Measurements from ENCODE around the gene ZXDA. TPM values are rescaled to one million over a fixed set of nuclear protein-coding genes. Genes with fewer than 3 reads are reported as not detected.

Gene ZXDA
- polyA plus RNA-seq, 2 donors, result 0.20 to 0.51 TPM

GRCh38 chrX:57899906-57900305, 10.4 kb downstream of the ZXDA start:
- Histone ChIP-seq H3K4me1 (ENCODE audit: control insufficient read depth in 2 of 2, insufficient read depth in 2 of 2, low read length in 1 of 2) (peaks cover 0 to 2% of the 10 kb centered on the region in 2 donors), H3K27ac (ENCODE audit: low read depth in 2 of 2, low read length in 1 of 2) (no peak overlapping the region), H3K9me3 (ENCODE audit: control insufficient read depth in 2 of 2, insufficient read depth in 1 of 2, low read depth in 1 of 2, low read length in 1 of 2) (no peaks in the 10 kb centered on the region), H3K36me3 (ENCODE audit: control insufficient read depth in 2 of 2, insufficient read depth in 2 of 2, low read length in 1 of 2) (no peaks in the 10 kb centered on the region), H3K4me3 (ENCODE audit: low read depth in 1 of 2, low read length in 2 of 2) (no peak overlapping the region), H3K27me3 (ENCODE audit: control insufficient read depth in 1 of 2, insufficient read depth in 2 of 2, low read length in 2 of 2) (peaks cover 0 to 2% of the 10 kb centered on the region in 2 donors)

GRCh38 chrX:57899064-57899463, 11.2 kb downstream of the ZXDA start:
- WGBS, 2 donors, result 51 to 74% methylated on average over 1 of the region's 1 CpG
- Histone ChIP-seq H3K27ac (ENCODE audit: low read depth in 2 of 2, low read length in 1 of 2) (no peak overlapping the region), H3K4me1 (ENCODE audit: control insufficient read depth in 2 of 2, insufficient read depth in 2 of 2, low read length in 1 of 2) (no peaks in the 10 kb centered on the region), H3K9me3 (ENCODE audit: control insufficient read depth in 2 of 2, insufficient read depth in 1 of 2, low read depth in 1 of 2, low read length in 1 of 2) (no peaks in the 10 kb centered on the region), H3K36me3 (ENCODE audit: control insufficient read depth in 2 of 2, insufficient read depth in 2 of 2, low read length in 1 of 2) (no peaks in the 10 kb centered on the region), H3K4me3 (ENCODE audit: low read depth in 1 of 2, low read length in 2 of 2) (no peak overlapping the region), H3K27me3 (ENCODE audit: control insufficient read depth in 1 of 2, insufficient read depth in 2 of 2, low read length in 2 of 2) (peaks cover 0 to 2% of the 10 kb centered on the region in 2 donors)

- Histone ChIP-seq H3K27ac (ENCODE audit: low read depth in 2 of 2, low read length in 1 of 2) (no peak overlapping the region), H3K36me3 (ENCODE audit: control insufficient read depth in 2 of 2, insufficient read depth in 2 of 2, low read length in 1 of 2) (no peaks in the 10 kb centered on the region), H3K4me3 (ENCODE audit: low read depth in 1 of 2, low read length in 2 of 2) (no peak overlapping the region), H3K27me3 (ENCODE audit: control insufficient read depth in 1 of 2, insufficient read depth in 2 of 2, low read length in 2 of 2) (no peaks in the 10 kb centered on the region), H3K4me1 (ENCODE audit: control insufficient read depth in 2 of 2, insufficient read depth in 2 of 2, low read length in 1 of 2) (no peaks in the 10 kb centered on the region), H3K9me3 (ENCODE audit: control insufficient read depth in 2 of 2, insufficient read depth in 1 of 2, low read depth in 1 of 2, low read length in 1 of 2) (peaks cover 0 to 2% of the 10 kb centered on the region in 2 donors)
- WGBS, 2 donors, result 89 to 91% methylated on average over 6 of the region's 6 CpGs
Observed at GRCh38 chrX:57871463-57871862, 38.8 kb downstream of the ZXDA start.

Other genes starting within 250 kb of the ZXDA start
- not detected for gene NLRP2B, start 230.2 kb downstream of the ZXDA start, polyA plus RNA-seq